Activated CD4-positive, CD25-positive, alpha-beta regulatory T cell treated with anti-CD3 and anti-CD28 coated beads, Interleukin-2, amount 50 U/mL, for 24 hours (primary cell): ENCODE measurements around the gene SYNGR1.
"Not testable (repeated sequence)": the region's sequence is repeated elsewhere in the genome, so short reads cannot be mapped to it uniquely, and the experiment has no call there.

Experiments
- ATAC-seq, 2 donors: fragments of 150-1000 bp; cut with Tn5 transposase; one replicate each; pipeline ENCODE4 v1.10.0; 2021; ENCODE audit warnings: mild to moderate bottlenecking in 1 of 2, moderate library complexity in 1 of 2

SYNGR1 gene

DNA sequence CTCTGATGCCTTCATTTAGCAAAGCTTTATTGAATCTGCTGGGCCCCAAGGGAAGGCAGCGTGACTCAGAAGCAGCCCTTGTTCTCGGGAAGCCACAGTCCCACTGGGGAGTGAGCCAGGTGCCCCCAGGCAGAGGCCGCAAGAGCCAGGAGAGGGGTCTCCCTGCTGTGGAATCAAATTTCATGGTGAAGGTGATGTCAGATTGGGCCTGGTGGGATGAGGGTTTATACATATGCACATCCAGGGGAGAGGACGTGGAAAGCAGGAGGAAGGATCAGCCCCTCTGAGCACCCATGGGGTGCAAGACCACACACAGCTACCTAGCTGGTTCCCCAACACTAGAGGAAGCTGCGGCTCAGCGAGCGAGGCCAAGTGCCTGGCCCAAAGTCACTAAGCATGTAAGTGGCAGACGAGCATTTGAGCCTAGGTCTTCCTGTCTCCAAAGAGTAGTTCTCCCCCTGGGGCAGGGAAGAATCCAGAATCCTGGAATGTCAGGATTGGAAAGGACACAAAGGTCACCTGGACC lies 2.0 kb downstream of the SYNGR1 start:
- peak in 1 of 2 donors; percentile 22 for ATAC-seq

DNA sequence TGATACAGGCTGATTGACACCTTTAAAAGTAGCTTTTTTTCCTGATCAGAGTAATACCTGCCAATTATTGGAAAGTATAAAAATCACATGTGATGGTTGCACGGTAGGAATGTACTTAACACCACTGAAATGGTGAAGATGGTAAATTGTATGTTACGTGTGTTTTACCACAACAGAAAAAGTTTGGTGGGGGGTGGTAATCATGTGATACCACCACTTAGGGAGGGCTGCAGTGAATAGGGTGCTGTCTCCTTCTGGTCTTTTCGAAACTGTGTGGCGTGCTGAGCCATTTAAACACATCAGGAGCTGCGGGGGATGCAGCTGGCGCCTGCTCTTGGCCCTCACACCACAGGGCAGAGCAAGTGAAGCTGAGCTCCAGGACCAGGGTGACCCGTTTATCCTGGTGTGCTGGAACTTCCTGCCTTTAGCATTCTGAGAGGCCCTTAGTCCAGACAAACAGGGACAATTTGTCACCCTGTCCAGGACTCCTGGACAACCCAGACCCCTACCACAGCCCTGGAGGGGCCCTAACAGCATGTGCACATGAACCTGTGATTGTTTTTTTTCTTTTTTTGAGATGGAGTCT lies 2.6 kb downstream of the SYNGR1 start:
- ATAC-seq, result no peak

DNA sequence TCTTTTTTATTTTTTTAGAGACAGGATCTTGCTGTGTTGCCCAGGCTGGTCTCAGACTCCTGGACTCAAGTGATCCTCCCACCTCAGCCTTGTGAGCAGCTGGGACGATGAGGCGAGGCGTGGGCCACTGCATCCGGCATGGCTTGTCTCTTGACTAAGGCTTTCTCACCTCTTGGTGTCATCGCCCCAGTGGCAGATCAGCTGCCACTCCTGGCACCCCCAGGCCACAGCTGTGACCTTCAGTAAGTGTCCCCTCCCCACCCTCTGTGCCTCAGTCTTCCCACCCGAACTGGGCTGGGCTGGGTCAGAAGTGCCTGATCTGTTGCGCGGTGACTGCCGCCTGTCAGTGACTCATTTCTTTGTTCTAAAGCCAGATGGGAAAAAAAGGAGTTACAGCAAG lies 3.6 kb downstream of the SYNGR1 start:
- no peak for ATAC-seq

DNA sequence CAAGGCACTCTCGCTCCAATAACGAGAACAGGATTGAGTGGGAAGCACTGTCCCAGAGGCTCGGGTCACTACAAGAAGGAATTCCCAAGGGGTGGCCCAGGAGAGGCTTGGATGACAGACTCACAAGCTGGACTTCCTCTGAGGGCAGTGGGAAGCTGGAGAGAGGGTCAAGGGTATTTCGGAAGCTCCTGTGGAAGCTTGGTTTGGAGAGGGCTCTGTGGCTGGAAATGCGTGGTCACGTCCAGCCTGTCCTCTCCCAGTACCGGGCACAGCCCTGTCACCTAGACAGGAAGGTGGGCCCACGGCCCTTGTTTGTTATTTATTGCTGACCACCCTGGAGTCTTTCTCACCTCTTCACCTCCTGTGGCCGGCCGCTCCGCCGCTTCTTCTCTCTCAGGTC lies 5.3 kb downstream of the SYNGR1 start:
- ATAC-seq, result no peak

DNA sequence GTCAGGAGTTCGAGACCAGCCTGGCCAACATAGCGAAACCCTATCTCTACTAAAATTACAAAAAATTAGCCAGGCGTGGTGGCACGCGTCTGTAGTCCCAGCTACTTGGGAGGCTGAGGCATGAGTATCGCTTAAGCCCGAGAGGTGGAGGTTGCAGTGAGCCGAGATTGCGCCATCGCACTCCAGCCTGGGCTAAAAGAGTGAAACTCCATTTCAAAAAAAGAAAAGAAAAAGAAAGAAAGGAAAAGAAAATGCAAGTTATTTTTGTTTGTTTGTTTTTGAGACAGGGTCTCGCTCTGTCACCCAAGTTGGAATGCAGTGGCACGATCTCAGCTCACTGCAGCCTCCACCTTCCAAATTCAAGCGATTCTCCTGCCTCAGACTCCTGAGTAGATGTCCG lies 6.0 kb downstream of the SYNGR1 start:
- not testable (repeated sequence) for ATAC-seq

DNA sequence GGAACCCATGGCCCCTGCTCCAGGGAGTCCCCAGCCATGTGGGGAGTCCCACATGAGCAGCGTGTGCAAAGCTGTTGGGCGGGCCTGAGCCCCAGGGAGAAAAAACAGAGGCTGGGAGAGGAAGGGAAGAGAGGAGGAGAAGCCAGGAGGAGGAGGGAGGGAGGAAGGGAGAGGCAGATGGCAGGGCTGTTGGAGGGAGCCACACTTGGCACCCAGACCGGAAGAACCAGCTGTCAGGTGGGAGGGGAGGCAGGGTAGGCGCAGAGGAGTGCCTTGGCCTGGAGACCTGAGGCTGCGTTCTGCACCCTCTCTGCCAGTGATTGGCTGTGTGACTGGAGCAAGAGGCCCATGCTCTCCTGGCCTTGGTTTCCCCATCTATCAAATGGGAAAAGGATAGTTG lies 6.7 kb downstream of the SYNGR1 start:
- no peak for ATAC-seq

DNA sequence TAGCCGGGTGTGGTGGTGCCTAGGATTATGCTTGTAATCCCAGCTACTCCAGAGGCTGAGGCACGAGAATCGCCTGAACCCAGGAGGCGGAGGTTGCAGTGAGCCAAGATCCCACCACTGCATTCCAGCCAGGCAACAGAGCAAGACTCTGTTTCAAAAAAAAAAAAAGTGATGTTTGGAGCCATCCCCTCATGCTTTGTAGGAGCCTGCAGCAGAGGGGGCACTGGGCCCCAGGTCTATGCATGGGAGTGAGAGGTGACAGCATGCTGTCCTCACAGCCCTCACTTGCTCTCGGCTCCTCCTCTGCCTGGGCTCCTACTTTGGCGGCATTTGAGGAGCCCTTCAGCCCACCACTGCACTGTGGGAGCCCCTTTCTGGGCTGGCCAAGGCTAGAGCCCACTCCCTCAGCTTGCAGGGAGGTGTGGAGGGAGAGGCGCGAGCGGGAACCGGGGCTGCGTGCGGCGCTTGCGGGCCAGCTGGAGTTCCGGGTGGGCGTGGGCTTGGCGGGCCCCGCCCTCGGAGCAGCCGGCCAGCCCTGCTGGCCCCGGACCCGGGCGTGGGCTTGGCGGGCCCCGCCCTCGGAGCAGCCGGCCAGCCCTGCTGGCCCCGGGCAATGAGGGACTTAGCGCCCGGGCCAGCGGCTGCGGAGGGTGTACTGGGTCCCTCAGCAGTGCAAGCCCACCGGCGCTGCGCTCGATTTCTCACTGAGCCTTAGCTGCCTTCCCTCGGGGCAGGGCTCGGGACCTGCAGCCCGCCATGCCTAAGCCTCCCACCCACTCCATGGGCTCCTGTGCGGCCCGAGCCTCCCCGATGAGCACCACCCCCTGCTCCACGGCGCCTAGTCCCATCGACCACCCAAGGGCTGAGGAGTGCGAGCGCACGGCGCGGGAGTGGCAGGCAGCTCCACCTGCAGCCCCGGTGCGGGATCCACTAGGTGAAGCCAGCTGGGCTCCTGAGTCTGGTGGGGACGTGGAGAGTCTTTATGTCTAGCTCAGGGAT lies 7.6 kb downstream of the SYNGR1 start:
- not testable (repeated sequence) for ATAC-seq

DNA sequence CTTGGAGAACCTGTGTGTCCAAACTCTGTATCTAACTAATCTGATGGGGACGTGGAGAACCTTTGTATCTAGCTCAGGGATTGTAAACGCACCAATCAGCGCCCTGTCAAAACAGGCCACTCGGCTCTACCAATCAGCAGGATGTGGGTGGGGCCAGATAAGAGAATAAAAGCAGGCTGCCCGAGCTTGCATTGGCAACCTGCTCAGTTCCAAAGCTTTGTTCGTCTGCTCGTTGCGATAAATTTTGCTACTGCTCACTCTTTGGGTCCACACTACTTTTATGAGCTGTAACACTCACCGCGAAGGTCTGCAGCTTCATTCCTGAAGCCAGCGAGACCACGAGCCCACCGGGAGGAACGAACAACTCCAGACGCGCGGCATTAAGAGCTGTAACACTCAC lies 8.4 kb downstream of the SYNGR1 start:
- ATAC-seq, result not testable (repeated sequence)

DNA sequence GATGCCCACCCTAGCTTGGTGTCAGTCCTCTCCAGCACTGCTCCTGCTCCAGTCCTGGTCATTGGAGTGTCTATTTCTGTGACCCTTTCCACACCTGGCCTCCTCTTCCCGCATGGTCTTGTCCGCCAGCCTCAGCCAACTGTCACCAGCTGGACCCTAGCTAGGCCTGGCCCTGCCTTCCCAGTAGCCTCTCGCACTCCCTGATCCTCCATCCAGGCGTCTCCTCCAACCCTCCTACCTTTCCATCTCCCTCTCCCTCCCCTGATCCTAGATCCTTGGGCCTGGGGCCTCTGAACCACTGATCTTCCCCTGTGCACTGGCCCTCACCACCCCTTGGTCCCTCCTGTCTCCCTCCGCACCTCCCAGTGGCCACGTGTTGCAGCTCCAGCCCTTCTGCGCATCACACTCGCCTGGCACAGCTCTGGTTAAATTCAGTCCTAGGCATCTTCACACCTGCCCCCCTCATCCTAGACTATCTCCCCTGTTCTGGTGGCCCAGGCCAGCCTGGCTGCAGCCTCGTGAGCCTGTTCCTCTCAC lies 9.9 kb downstream of the SYNGR1 start:
- no peak for ATAC-seq

DNA sequence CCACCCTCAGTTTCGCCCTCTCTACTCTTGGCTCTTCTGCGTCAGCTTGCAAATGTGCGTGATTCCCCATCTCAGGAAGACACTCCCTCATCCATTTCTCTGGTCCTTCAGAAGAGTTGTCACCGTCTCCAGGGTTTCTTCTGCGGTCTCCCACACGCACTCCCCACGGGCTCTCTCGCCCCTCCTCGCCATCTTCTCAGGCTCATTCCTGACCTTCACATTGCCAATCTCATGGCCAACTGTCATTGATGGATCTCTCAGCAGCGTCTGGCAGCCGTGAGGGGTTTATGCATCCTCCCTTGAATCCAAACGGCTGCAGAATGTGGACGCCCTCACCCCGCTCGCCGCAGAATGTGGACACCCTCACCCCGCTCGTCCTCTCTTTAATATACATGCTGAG lies 10.5 kb downstream of the SYNGR1 start:
- ATAC-seq, result no peak

DNA sequence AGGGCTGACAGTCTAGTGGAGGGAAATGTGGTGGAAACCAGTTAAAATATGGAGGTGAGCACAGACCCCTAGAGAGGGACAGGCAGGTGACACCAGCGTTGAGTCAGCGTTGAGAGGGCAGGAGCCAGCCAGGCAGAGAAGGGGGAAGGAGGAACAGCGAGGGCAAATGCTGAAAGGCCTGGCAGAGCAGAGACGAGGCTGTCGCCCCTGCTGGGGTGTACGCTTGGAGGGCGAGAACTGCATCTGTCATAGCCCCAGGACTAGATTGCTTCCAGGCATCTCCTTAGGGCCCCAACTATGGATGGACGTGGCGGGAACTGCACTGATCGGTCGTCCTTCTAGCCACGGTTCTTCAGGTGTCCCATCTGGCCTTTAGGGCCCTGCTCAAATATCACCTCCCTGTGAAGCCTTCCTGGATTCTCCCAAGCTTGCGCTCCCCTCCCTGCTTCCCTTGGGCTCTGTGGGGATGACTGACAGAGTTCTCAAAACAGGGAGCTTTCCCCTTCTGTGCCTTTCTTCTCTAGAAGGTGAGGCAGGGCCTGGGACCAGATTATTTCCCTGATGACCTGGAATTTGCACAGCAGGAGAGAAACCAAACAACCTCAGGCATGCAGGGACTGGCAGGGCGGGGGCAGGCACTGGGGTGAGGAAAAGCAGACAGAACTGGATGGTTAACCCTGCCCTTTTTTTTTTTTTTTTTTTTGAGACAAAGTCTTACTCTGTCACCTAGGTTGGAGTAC lies 11.1 kb downstream of the SYNGR1 start:
- ATAC-seq, result no peak

DNA sequence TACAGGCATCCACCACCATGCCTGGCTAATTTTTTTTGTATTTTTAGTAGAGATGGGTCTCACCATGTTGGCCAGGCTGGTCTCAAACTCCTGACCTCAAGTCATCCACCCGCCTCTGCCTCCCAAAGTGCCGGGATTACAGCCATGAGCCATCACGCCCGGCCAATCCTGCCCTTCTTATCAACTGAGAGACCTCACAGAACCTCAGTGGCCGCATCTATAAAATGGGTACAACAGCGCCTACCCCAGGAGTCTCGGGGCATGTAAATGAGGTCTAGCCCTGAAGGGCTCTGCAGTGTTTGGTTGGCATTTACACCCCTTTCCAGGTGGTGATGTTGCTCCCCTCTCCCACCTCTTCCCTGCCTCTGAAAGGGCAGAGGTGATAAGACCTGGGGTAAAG lies 11.7 kb downstream of the SYNGR1 start:
- no peak for ATAC-seq

DNA sequence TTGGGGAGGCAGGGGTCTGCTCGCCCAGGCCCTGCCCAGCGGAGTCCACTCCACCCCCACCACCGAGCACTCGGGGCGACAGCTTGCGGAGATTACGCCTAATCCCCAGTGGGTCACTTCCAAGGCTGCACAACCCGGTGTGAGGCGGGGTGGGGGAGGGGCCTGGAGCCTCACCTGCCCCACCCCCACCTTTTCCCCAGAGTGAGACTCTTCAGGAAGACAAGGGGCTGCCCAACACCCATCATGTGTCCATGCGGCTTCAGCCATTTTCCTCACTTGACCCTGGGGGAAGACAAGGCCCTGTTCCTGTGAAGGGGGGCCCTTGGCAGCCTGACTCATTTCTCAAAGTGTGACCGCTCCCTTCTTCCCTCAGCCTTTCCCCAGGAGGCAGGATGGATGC lies 12.5 kb downstream of the SYNGR1 start:
- ATAC-seq, result no peak

DNA sequence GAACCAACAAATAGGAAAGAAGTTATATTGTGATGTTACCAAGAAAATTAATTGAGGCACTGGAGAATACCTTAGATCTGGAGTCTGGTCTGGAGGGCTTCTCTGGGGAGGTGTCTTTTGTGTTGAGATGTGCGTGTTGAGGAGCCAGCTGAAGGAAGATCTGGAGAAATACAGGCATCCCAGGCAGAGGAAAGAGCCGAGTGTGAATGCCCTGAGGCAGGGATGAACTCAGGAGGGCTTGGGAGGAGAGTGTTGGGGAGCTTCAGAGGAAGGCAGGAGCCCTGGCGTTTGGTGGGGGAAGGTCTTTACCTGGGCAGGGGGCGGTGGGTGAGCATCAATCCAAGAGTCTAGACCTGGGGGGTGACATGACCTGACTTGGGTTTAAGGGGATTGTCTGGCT lies 13.1 kb downstream of the SYNGR1 start:
- no peak for ATAC-seq

DNA sequence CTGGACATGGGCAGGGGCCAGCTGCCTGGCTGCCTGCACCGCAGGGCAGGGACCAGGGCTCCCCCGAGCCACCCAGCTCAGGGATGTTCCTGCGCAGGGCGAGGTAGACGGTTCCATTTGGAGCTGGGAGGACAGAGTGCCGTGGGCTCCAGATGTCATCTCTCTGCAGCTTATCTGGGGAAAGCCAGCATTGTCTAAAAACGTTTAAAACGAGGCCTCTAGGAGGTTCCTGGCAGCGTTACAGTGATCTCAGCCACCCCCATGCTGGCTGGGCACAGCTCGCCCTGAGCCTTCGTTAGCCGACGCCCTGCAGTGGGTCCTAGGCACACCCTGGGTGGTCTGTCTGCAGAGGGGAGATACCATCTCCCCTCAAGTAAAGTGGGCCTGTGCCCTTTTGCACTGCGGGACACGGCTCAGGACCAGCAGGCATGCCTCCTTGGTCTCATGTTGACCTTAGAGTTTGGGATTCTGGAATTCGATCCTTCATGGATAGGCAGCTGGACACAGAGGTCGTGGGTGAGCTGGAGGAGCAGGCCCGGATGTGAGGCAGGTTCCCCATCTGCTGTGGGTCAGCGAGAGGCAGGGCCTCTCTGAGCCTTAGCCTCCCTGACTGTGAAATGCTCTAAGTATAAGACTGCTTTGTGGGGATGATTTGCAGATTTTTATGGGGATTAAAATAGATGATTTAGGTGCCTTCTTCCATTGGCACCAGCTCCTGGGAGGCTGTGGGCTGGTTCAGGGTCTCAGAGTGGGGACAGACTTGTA lies 14.1 kb downstream of the SYNGR1 start:
- ATAC-seq, result no peak

DNA sequence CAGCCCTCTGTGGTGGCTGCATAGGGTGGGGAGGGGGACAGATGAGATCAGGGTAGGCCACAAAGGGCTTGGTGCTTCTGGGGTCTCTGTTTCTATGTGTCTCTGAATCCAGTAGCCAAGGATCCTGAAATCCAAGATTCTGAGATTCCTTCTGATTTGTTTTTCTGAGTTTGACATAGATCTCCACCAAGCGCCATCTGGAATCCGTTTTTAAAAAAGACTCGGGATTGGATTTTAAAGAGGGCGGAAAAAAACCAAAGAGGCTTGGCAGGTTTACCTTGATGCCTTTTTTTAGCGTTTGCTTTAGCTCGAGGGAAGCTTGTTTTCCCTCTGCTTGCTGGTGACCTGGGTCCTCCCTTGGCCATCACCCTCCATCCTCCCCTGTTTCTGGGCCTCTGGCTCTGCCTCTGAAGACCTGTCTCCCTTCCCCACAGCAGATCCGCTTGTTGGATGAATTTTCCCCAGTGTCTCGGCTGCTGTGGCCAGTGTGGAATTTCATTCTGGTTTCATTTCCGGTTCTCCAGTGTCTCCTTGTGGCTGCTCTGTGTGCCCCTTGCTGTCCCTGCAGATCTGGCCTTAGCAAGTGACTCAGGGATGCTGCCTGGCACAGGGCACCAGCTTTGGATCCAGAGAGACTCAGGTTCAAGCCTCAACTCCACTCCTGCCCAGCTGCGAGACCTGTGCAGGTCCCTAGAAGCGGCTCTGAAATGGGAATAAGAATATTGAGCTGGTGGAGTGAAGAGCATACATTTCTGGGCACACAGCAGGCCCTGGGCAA lies 15.1 kb downstream of the SYNGR1 start:
- ATAC-seq, result no peak

DNA sequence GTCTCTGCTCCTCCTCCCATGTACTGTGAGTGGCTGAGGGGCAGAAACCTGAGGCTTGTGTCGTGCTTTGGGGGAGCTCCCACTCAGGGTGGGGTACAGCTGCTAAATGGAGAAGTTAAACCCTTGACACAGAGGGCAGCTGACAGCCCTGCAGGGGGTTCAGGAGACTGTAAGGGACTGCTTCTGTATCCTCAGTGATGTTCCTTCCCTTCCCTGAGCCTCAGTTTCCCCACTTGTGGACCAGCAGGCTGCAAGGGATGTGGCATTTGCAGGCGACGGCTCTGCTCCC lies 15.6 kb downstream of the SYNGR1 start:
- ATAC-seq, result no peak

DNA sequence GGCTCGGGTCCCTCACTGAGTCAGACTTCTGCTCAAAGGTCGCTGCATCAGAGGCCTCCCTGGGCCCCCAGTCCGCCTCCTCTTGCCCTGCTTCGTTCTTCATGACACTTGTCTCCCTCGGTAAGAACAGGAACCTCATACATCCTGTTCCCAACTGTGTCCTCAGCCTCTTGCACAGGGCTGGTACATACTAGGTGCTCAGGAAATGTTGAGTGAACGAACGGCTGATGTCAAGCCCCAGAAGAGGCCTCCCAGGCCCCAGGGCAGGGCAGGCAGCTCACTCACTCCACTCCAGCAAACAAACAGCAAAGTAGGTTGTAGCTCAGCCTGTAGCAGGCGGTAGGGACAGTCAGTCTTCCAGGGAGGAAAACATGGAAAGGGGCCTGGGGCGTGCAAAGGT lies 17.2 kb downstream of the SYNGR1 start:
- no peak for ATAC-seq

DNA sequence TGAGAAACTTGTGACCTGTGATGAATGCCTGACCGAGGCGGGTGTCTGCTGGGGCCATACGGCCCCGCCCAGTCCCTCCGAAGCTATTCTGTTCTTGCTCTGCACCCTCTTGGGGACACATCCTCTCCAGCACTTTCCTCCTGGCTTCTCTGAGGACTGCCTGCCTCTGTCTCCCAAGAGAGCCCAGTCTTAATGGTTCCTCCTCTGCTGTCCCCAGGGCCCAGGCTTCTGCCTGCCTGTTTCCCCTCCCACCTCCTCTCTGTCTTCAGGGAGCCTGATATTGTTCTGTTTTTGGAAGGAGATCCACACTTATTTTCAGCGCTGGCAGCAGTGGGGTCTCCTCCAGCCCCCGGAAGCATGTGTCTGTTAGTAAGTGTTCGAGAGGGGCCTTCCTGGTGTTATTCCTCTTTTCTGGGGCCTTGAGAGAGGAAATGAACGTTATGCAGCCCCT lies 18.7 kb downstream of the SYNGR1 start:
- no peak for ATAC-seq

DNA sequence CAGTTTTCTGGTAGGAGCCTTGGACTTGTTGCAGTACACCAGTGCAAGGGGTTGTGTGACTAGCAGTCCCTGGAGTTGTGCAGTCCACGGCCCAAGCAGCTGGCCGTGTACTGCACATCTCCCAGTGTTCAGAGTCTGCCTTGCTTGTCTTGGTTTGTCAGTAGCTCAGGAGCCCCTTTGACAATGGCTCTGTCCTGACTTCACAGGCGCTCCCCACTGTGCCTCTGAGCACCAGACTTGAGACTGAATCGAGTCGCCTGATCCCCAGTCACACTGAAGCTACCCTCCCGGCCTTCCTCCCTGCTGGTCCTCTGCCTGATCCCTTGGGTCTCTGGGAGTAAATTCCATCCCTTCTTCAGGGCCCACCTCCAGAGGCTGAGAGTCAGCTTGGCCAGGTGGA lies 19.4 kb downstream of the SYNGR1 start:
- ATAC-seq, result no peak

DNA sequence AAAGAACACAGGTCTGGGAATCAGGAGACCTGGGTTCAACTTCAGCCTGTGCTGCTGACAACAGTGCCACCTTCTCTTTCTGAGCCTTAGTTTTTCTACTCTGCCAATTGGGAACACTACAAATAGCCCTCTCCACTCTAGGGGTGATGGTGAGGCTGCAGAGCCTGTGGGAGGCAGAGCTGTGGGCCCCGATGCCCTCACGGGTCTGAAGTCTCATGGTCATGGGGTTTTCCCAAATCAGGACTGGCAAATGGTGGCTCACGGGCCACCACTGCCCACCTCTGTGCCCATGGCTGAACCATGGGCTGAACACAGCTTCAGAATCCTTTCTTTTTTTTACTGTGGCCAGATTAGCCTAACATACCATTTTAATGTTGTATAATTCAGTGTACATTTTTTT lies 19.8 kb downstream of the SYNGR1 start:
- no peak for ATAC-seq

DNA sequence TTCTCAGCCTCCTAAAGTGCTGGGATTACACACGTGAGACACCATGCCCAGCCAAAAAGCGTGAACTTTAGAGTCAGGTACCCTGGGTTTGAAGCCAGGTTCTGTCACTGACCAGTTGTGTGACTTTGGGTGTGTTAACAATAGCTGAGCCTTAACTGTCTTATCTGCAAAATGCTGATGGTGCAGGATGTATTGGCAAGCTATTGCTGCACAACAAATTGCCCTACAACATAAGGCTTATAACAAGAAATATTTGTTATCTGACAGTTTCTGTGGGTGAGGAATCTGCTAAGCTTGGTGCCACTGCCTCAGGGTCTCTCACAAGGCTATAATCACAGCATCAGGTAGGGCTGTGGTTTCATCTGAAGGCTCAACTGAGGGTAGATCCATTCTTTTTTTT lies 21.9 kb downstream of the SYNGR1 start:
- ATAC-seq, result no peak
